K562 (cell line): Measurements from ENCODE around the gene BIK. TPM values are rescaled to one million over a fixed set of nuclear protein-coding genes. Genes with fewer than 3 reads are reported as not detected.
A peak's percentile ranks its signal among the peaks of the same experiment; 100 is the strongest.

Experiments
- BCL6 ChIP-seq: fragments of 250-450 bp; sonication (Bioruptor Pico); IDR thresholded peaks from 2 replicates; pipeline ENCODE4 v1.4.0; 2020
- CBX5 ChIP-seq: IDR thresholded peaks from 2 replicates; pipeline ENCODE4 v1.6.1; 2014; ENCODE audit warnings: low read depth, borderline replicate concordance
- CEBPB ChIP-seq: fragments of 450-650 bp; IDR thresholded peaks from 2 replicates; pipeline ENCODE4 v1.6.1; 2016; ENCODE audit warnings: missing genetic modification characterization, missing compliant biosample characterization
- CREB3L1 ChIP-seq: fragments of 450-650 bp; IDR thresholded peaks from 2 replicates; pipeline ENCODE4 v1.6.1; 2014; ENCODE audit warnings: low read depth, mild to moderate bottlenecking, moderate library complexity, borderline replicate concordance
- FOS ChIP-seq: IDR thresholded peaks from 3 replicates; pipeline ENCODE4 v1.6.1; 2011; ENCODE audit not compliant: insufficient read length; ENCODE audit errors: extremely low read depth
- GATA2 ChIP-seq: sonication (generic); formaldehyde crosslinking; IDR thresholded peaks from 2 replicates; pipeline ENCODE4 v1.4.0; 2020; ENCODE audit warnings: mild to moderate bottlenecking, missing genetic modification reagents
- HDAC1 ChIP-seq, 2 experiments: fragments of 450-650 bp; IDR thresholded peaks; 2 replicates each; pipeline ENCODE4 v1.6.1; 2016 to 2017; ENCODE audit warnings: inconsistent platforms in 1 of 2, mild to moderate bottlenecking in 1 of 2, moderate library complexity in 1 of 2
- HNRNPL ChIP-seq: fragments of 200-400 bp; formaldehyde crosslinking; IDR thresholded peaks from 2 replicates; pipeline ENCODE4 v1.6.1; 2017; ENCODE audit warnings: low read depth, mild to moderate bottlenecking, low read length
- JUN ChIP-seq, 2 experiments: sonication (generic) in 1 of 2; formaldehyde crosslinking in 1 of 2; IDR thresholded peaks; 2 replicates each; pipeline versions ENCODE4 v1.6.1 to v1.8.0; 2012 to 2022; ENCODE audit warnings: borderline replicate concordance in 2 of 2, mild to moderate bottlenecking in 2 of 2, improper control_type of control experiment in 1 of 2, low read depth in 1 of 2, low read length in 1 of 2, missing genetic modification reagents in 1 of 2
- KLF16 ChIP-seq: IDR thresholded peaks from 2 replicates; pipeline ENCODE4 v1.6.1; 2016; ENCODE audit warnings: antibody characterized with exemption
- RFX5 ChIP-seq: IDR thresholded peaks from 2 replicates; pipeline ENCODE4 v1.6.1; 2011; ENCODE audit warnings: low read depth, mild to moderate bottlenecking, improper control_type of control experiment, low read length
- ZNF511 ChIP-seq: sonication (generic); formaldehyde crosslinking; IDR thresholded peaks from 2 replicates; pipeline ENCODE4 v1.8.0; 2022; ENCODE audit warnings: mild to moderate bottlenecking, missing genetic modification reagents
- ZNF764 ChIP-seq: fragments of 250-450 bp; sonication (Bioruptor Pico); IDR thresholded peaks from 2 replicates; pipeline ENCODE4 v1.4.0; 2020; ENCODE audit warnings: low read depth, mild to moderate bottlenecking, moderate library complexity
- polyA plus RNA-seq, 8 experiments: library from polyadenylated mRNA; depleted of rRNA in 4 of 8; stranded (reverse) in 5 of 8; unstranded in 3 of 8; fragments of >200 nt; fragmentation: Nextera tagmentation in 2 of 8; fragmentation: Illumina TruSeq in 1 of 8; extraction: Ambion mirVana in 2 of 8; extraction: Trizol in 1 of 8; gene quantifications; 2 replicates each; pipeline versions ENCODE4 v1.2.1 to v1.2.3, GENCODE V29; 2011 to 2014; ENCODE audit warnings: inconsistent platforms in 1 of 8, missing spikeins in 1 of 8
- total RNA-seq, 7 experiments: library from RNA; depleted of rRNA in 6 of 7; stranded (reverse); fragments of >200 nt in 6 of 7; fragmentation: Illumina TruSeq in 2 of 7; extraction: Trizol in 2 of 7; gene quantifications; 2 replicates each; pipeline versions ENCODE4 v1.2.1 to v1.2.3, GENCODE V29; 2011 to 2021; ENCODE audit warnings: low replicate concordance in 1 of 7
- TF ChIP-seq, protein P1 (sequence below), 2 experiments: fragments of 450-650 bp; conservative IDR thresholded peaks; 2 replicates each; pipeline ENCODE4 v1.6.1; 2017; ENCODE audit warnings: mild to moderate bottlenecking in 2 of 2, moderate library complexity in 2 of 2
- TF ChIP-seq, protein P2 (sequence below): sonication (generic); formaldehyde crosslinking; IDR thresholded peaks from 2 replicates; pipeline ENCODE4 v1.8.0; 2022; ENCODE audit warnings: mild to moderate bottlenecking, missing genetic modification reagents
- TF ChIP-seq, protein P3 (sequence below): sonication (generic); formaldehyde crosslinking; IDR thresholded peaks from 2 replicates; pipeline ENCODE4 v1.4.0; 2020; ENCODE audit warnings: mild to moderate bottlenecking, missing genetic modification reagents

Gene BIK
- total and polyA plus RNA-seq, 9 of the 15 experiments (the other 6 are each of a cell fraction or from before 2014, with no cell fraction given): 0.08 to 0.23 (median 0.18) TPM; not detected in 4

DNA sequence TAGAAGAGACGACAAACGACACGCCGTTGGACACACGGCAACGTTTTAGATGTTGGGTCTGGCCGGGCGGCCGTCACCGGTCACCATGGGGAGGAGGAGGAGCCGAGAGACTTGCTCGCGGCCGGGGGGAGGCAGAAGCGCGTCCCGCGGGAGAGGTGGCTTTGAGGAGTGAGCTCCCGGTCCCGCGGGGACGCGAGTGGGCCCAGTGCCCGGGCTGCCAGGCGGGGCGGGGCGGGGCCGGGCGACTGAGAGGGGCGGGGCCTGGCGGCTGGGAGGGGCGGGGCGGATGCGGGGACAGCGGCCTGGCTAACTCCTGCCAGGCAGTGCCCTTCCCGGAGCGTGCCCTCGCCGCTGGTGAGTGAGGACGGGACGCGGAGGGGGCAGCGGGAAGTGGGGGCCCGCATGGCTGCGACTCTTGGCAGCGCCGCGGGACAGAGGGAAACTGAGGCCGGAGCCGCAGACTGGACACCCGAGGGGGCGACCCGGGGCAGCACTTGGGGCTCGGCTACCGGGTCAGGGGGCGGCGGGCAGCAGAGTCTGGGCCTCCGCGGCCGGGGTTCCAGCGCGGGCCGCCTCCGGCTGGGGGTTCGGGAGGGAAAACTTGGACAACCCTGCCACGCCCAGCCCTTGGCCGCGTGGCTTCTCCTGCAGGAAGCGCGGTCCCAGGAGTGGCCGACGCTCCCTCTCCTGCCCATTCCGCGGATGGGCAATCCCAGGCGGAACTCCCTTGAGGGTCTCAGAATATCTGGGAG, 40.9 kb downstream of the BIK start, which contains the start of gene TSPO (continued):
- TF ChIP-seq, protein P1, sequence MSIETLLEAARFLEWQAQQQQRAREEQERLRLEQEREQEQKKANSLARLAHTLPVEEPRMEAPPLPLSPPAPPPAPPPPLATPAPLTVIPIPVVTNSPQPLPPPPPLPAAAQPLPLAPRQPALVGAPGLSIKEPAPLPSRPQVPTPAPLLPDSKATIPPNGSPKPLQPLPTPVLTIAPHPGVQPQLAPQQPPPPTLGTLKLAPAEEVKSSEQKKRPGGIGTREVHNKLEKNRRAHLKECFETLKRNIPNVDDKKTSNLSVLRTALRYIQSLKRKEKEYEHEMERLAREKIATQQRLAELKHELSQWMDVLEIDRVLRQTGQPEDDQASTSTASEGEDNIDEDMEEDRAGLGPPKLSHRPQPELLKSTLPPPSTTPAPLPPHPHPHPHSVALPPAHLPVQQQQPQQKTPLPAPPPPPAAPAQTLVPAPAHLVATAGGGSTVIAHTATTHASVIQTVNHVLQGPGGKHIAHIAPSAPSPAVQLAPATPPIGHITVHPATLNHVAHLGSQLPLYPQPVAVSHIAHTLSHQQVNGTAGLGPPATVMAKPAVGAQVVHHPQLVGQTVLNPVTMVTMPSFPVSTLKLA (conservative IDR thresholded peaks at IDR 0.05): peak; percentile 38 to 54; a peak in 3 of 4 replicates
- TF ChIP-seq HDAC1 (IDR thresholded peaks at IDR 0.05) (no peak), ZNF511 (CRISPR knock-in tag) (0 out of 2 replicates have a peak, but pooled peaks have one; percentile 72), JUN (IDR thresholded peaks at IDR 0.05; ENCODE audit: borderline replicate concordance, low read depth, low read length) (no peak), JUN (CRISPR knock-in tag; IDR thresholded peaks at IDR 0.05; ENCODE audit: borderline replicate concordance) (no peak), BCL6 (CRISPR knock-in tag) (no peak), RFX5 (0 out of 2 replicates have a peak, but pooled peaks have one; percentile 48), KLF16 (no peak), ZNF764 (CRISPR knock-in tag) (no peak), HNRNPL (peak; percentile 75; the same call in 1 of the 2 replicates), CBX5 (no peak), FOS (no peak), CREB3L1 (peak; percentile 40; the same call in 1 of the 2 replicates), CEBPB (tag) (no peak), GATA2 (CRISPR knock-in tag) (no peak)
- TF ChIP-seq, protein P2, sequence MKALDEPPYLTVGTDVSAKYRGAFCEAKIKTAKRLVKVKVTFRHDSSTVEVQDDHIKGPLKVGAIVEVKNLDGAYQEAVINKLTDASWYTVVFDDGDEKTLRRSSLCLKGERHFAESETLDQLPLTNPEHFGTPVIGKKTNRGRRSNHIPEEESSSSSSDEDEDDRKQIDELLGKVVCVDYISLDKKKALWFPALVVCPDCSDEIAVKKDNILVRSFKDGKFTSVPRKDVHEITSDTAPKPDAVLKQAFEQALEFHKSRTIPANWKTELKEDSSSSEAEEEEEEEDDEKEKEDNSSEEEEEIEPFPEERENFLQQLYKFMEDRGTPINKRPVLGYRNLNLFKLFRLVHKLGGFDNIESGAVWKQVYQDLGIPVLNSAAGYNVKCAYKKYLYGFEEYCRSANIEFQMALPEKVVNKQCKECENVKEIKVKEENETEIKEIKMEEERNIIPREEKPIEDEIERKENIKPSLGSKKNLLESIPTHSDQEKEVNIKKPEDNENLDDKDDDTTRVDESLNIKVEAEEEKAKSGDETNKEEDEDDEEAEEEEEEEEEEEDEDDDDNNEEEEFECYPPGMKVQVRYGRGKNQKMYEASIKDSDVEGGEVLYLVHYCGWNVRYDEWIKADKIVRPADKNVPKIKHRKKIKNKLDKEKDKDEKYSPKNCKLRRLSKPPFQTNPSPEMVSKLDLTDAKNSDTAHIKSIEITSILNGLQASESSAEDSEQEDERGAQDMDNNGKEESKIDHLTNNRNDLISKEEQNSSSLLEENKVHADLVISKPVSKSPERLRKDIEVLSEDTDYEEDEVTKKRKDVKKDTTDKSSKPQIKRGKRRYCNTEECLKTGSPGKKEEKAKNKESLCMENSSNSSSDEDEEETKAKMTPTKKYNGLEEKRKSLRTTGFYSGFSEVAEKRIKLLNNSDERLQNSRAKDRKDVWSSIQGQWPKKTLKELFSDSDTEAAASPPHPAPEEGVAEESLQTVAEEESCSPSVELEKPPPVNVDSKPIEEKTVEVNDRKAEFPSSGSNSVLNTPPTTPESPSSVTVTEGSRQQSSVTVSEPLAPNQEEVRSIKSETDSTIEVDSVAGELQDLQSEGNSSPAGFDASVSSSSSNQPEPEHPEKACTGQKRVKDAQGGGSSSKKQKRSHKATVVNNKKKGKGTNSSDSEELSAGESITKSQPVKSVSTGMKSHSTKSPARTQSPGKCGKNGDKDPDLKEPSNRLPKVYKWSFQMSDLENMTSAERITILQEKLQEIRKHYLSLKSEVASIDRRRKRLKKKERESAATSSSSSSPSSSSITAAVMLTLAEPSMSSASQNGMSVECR: peak; percentile 58; the same call in 1 of the 2 replicates
- TF ChIP-seq, protein P3, sequence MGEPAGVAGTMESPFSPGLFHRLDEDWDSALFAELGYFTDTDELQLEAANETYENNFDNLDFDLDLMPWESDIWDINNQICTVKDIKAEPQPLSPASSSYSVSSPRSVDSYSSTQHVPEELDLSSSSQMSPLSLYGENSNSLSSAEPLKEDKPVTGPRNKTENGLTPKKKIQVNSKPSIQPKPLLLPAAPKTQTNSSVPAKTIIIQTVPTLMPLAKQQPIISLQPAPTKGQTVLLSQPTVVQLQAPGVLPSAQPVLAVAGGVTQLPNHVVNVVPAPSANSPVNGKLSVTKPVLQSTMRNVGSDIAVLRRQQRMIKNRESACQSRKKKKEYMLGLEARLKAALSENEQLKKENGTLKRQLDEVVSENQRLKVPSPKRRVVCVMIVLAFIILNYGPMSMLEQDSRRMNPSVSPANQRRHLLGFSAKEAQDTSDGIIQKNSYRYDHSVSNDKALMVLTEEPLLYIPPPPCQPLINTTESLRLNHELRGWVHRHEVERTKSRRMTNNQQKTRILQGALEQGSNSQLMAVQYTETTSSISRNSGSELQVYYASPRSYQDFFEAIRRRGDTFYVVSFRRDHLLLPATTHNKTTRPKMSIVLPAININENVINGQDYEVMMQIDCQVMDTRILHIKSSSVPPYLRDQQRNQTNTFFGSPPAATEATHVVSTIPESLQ (CRISPR knock-in tag): peak; percentile 92
